Spleen (tissue), 7 donors: ENCODE measurements around the gene UBQLN4.

Source experiments
- CTCF ChIP-seq, 11 experiments: fragments of 200-600 bp in 7 of 11; fragments of 450-650 bp in 4 of 11; sonication (generic) in 4 of 11; IDR thresholded peaks in 8 of 11; conservative IDR thresholded peaks in 3 of 11; 1 replicate in 7 of 11; 2 replicates in 4 of 11; pipeline versions ENCODE4 v1.4.0 to v1.8.0; 2016 to 2021; ENCODE audit warnings: antibody characterized with exemption in 11 of 11, inconsistent platforms in 4 of 11, mild to moderate bottlenecking in 1 of 11
- POLR2AphosphoS5 ChIP-seq, 3 donors: sonication (generic); formaldehyde crosslinking; IDR thresholded peaks; one replicate each; pipeline ENCODE4 v1.5.1; 2017; ENCODE audit warnings: antibody characterized with exemption in 3 of 3
- donor health status: DM: no; HTN: no; CAD: no; lungs with moderate emphysema.
- donor health status: DM: no; HTN: no; CAD: no.
- donor health status: DM: no; HTN: no; CAD: no.

- no peak for TF ChIP-seq CTCF (IDR thresholded peaks at IDR 0.05 in 8 of 11, conservative IDR thresholded peaks at IDR 0.05 in 3 of 11)
- TF ChIP-seq POLR2AphosphoS5 (IDR thresholded peaks at IDR 0.05): no peak
These were observed 18.7 kb upstream of the UBQLN4 start for GRCh38 chr1:156072251-156072650.
